SHP77 treated with DMSO at 0.1 percent for 48 hours (cell line): Measurements from ENCODE around the gene LPAR3.

Experiments
- DNase-seq: peaks from one replicate; lab custom pipeline; 2025; lab: John Stamatoyannopoulos, UW

The LPAR3 gene

DNA sequence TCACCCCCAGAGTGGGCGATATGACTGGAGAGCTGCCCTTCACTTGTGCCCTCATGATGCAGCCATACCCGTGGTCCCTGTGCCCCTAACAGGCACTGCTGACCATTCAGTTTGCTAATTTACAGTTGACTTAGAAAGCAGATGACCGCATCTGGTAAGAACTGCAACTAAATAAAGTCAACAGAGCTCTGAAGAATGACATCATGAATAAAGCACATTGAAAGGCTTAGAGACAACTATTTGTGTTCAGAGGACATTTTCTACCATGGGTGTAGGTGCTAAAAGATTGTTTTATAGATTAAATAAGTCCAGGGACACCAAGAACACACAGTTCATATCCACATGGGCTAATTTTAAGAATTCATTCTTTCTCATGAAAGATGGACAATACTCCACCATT is 65.5 kb downstream of the LPAR3 start:
- DNase-seq = no peak

DNA sequence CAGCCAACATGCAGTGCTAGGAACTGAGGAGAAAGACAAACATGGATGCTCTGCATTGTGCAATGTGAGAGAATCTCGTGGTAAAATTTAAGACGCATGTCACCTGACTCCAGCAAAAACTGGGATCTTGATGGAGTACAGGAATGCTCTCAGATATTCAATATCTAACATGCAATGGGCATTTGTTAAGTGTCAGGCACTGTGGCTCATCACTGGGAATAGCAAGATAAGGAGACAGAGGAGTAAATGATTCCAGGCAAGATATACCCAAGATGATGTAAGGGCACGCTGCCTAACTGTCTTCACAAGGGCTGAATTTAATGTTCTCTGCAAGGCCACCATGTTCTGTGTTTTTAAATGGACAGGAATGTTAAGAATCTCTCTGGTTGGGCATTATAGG is 67.8 kb downstream of the LPAR3 start:
- no peak for DNase-seq

DNA sequence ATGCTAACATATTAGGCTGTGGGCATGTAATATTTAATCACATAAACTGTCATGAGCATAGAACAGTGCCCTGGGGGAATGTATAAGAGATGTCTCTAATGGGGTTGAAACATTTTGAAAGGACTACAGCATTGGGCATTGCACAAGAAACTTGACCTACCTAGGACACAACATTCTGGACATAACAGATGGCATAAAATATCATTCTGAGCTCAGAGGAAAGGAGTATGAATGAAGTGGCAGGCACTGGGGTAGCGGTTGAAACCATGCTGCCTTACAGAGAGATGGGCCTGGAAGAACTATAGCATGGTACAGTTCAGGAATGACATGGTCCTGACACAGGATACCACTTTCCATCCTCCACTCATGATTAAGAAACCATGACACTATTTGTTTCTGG is 69.0 kb downstream of the LPAR3 start:
- DNase-seq = no peak

DNA sequence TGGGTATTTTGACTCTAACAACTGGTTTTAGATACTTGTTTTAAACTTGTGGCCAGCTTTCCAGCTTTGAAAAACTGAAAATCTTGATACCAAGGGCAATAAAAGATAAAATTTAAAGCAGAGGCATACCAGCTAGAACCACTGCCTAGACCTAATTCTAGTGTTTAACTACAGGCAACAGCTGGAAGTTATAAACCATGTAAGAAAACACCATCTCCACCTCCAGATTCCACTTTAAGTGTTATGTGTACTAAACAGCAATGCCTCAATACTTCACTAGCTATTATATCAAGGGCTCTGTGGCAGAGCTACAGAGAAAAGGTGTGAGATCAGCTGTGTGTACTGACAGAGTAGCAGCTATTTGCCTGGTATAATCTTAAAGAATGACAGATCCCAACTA is 69.5 kb downstream of the LPAR3 start:
- DNase-seq = no peak

DNA sequence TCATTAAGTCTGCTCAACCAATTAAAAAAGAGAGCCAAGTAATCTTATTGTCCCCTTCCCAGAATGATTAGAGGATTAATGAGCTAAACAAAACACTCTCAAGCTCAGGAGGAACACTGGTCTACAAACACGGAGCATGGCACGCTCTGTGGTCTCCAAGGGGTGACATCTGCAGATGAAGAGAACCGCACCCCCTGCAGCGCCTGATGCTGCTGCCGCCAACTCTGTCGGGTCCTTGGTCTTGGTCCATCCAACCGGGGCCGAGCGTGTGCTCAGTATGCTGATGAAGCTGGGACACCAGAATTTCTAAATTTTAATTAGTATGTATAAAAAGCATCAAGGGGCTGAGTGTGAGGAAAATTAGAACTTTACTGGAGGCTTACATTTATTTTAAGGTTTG is 82.7 kb downstream of the LPAR3 start:
- DNase-seq = no peak

DNA sequence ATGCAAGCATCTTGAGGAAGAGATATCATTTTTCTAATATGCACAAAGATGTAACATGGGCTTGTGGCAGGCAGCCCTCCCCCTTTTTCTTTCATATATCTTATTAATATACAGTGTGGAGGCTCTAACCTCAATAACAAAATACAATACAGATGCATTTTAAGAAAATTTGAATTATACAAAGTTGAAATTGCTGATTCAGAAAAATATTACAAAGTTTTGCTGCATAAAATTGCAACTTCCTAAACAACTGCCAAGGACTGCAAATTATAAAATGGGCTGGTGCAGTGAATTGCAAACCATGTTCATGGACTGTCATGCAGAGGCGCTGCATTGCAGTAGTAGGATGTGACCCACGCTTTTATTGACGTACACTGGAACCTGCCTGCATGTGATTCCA is 84.0 kb downstream of the LPAR3 start:
- DNase-seq = no peak

DNA sequence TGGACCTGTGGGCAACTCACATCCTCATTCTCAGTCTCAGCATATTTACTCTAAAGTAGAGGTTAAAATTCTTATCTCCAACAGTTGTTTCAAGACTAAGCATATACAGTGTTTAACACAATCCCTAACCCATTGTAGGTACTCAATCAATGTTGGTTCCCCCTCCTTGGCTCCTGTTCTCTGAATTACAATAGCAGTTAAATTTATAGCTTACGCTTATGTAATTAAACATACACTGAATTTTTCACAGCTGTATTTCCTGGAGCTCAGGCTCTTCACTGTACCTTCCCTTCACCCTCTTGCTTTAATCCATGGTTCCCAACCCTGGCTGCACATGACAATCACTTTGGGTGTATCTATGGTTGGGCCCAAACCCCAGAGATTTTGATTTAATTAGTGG is 89.4 kb downstream of the LPAR3 start:
- DNase-seq = no peak

DNA sequence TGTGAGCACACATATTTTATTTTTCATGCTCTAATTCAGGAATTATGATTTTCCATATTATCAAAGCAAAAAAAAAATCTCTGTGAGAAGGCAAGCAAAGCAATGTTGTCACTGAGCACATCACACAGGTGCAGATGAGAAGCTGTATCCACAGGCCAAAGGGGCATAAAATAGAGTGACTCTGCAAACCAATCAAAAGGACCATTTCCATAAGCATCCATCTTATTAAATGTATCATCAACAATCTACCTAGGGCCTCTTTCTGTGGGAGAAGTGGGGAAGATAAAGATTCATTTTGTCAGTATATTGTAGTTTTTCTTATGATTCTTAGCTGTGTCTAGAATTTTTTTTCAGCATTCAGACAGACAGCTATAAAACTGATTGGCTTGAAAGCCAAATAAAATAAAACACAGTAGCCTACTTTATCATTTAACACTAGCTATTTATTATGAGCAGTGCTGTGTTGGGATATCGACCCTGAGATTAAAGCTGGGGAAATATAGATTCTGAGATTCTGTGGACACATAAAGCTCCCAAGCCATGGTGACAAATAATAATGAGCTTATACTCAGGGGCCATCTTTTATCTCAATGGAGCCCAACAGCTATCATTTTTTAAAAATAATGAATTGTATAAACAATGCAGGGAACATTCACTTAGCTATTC is 90.3 kb downstream of the LPAR3 start:
- DNase-seq = no peak

DNA sequence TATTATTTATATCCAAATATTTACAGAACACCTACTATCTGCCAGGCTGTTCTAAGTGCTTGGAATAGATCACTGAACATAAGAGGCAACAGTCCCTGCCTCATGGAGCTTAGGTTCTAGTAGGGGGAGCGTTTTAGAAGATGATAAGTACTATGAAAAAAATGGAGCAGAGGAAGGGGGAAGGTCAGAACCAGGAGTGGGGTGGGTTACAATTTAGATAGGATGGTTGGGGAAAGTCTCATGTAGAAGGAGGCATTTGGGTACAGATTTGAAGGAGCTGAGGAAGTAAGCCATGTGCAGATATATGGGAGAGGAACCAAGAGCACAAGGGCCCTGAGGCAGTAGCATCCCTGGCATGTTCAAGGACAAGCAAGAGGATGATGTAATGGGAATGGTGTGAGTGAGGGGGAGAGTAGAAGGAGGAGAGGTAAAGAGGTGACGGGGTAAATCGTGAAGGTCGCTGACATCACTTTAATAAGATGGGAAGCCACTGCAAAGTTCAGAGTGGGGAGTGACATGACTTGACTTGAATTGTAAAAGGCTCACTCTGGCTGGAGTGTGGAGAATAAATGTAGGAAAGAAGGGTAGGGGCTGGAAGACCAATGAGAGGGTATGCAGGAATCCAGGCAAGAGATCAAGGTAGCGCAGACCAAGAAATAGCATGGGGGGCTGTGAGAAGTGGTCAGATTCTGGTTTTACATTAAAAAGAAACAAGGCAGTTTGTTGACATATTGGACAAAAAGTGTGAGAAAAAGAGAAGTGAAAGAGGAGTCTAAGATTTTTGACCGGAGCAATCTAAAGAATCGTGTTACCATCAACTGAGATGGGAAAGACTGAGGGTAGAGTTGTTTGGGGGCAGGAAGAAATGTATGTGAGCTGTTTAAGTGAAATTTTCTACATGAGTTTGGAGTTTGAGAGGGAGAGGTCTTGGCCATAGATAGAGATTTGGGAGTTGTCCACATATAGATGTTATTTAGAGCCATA is 92.6 kb downstream of the LPAR3 start:
- no peak for DNase-seq

DNA sequence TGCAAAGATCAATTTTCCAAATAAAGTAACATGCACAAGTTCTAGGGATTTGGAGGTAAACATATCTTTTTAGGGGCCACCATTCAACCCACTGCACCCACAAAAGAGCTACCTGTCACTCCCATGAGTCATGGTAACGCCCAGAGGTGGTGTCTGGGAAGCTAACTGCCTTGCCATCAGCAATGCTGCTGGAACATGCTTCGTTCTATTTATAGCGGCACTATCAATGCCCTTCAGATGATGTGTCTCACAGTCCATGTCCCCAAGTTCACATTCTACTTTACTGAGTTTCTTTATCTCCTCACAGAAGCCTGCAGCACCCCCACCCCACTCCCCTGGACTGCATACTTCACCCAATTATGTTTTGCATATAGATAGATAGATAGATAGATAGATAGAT is 95.4 kb downstream of the LPAR3 start:
- no peak for DNase-seq

DNA sequence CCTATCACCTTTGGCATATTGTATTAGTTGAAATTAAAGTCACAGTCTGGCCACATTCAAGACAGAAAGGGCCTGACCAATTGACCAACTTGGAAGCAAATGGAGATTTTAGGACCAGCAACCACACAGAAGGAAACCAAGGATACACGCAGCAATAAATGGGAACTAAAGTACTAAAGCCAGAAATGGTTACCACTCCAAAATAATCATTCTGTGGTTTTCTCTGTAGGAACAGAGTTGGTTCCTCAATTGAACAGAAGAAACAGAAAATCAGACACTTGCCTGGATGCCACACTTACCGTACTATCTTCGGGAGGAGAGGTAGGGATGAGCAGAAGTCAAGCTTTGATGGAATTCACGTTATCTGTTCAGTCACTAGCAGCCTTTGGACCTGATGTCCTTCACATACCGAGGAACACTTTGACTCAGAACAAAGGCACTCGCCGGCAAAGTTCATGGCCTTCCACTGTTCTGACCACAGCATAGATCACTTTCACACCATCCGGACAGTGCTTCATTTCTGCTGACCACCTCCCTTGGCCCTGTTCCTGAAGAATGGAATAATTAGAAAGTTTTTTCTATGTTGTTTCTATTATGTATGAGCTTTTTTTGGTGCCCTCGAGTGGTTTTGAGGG is 96.9 kb downstream of the LPAR3 start:
- no peak for DNase-seq

DNA sequence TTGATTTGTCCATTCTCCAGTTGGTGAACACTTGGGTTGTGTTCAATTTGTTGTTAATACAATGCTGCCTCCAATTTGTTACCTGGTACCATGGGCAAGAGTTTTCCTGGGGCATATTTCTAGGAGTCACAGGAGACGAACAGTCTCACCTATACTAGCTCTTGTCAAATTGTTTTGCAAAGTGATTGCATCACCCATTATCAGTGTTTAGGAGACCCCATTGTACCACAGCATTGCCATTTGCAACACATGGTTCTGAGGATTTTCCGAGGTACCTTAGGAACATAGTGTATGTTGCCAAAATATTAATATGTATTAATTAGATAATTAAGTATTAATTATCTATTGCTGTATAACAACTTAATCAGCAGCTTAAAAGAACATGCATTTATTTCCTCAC is 97.8 kb downstream of the LPAR3 start:
- DNase-seq = no peak

DNA sequence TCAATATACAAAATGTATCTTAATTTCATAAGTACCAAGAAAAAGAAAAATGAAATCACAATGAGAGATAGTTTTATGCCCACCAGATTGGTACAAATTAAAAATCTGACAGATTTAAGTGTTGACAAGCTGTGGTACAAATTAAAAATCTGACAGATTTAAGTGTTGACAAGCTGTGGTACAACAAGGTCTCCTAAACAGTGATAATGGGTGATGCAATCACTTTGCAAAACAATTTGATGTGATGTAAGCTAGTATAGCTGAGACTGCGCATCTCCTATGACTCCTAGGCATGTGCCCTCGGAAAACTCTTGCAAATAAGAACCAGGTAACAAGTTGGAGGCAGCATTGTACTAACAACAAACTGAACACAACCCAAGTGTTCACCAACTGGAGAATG is 100.6 kb downstream of the LPAR3 start:
- no peak for DNase-seq

DNA sequence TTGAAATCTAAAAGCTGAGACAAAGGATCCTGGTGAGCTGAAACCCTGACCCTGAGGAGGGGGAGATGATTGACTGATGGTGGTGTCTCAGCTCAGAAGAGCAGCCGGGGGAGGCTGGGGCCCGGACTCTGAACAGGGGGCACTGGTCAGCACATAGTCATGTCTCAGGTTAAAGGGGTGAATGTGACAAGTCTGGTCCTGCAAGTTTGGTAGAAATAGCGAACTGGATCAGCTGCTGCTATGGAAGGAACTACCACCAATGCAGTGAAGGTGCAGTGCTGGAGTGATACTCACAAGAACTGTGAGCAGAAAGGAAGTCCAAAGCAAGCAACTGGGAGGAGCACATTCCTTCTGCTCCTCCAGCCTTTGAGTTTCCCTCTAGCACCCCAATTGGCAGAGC is 104.0 kb downstream of the LPAR3 start:
- no peak for DNase-seq

DNA sequence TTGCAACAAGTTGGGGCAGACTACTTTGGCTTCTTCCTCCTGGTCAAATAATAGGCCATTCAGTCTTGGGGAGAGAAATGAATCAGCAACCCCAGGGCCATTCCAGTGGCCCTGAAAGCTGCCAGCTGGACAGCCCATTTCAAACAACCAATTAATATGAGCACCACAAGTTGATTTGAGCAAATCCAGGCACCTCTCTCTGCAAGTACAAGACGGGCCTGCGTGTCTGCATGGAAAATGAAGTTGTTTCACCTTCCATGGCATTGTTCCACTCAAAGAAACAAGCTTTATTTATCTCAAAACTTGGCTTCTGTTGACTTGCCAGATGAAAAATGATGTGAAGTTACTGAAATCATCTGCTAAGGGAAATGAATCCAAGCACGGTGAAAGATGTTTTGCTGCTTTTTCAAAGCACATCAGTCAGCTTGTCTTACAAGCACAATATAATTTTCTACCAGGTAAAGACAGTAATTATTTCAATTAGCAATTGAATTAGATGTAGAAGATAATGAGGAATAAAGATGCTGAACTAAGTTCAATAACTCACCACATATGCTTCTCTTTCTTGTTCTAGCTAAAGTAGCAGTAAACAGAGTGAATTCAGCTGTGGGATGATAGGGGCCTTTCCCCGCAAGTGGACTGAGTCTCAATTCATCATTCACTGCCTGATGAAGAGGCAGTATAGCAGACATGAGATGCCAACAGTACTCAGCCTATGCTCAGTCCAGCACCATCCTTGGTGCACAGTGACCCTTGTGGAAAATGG is 107.6 kb downstream of the LPAR3 start:
- DNase-seq = no peak

DNA sequence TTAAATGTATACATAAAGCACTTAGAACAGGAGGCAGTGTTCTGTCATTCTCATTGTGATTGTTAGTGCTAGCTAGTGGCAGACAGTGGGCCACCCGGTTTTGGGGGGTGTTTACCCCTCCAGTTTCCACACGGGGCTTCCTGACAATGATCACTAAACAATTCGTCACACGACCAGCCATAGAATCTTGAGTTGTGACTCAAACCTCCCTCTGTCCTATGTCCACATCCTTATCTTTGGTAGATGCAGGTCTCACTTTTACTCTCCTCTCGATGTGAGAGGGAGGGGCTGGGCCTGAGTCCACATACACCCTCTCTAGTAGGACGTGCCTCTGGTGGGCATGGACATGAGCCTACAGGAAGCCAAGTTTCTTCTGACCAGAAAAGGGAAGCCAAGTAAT is 110.1 kb downstream of the LPAR3 start:
- no peak for DNase-seq

DNA sequence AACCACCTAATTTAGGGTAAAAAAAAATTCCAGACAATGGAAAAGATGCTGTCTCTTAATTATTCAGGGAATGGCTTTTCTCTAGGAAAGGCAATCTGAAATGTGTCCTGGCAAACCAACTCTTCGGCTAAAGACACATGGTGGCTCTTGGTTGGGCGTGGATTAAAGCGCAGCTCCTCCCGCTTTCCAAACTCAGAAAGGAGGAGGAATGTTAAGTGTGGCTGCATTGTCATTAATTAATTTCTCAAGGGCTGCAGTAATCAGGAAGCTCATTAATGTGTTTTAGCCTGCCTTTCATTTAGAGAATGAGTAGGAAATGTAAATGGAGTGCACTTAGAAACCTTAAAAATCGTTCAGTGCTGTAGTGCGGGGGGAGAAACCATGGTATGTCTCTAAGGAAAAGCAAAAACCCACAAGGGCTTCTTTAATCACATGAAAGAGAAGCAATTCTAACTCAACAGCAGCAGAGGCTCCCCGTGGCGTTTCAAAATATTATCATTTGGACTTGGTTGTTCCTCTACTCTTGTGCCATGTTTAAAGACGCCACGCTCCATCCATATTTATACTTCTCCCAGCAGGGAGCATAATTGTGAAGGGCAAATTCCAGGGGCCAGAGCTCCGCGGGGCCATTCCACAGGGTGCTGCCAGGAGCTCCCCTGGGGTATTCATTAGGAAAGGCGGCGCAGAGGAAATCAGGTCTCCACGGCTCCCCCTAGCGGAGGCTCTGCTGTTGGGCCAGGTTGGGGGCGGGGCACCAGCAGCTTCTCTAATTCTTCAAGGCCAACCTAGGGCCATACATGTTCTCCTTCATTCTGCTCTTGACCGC is 110.8 kb downstream of the LPAR3 start:
- no peak for DNase-seq

DNA sequence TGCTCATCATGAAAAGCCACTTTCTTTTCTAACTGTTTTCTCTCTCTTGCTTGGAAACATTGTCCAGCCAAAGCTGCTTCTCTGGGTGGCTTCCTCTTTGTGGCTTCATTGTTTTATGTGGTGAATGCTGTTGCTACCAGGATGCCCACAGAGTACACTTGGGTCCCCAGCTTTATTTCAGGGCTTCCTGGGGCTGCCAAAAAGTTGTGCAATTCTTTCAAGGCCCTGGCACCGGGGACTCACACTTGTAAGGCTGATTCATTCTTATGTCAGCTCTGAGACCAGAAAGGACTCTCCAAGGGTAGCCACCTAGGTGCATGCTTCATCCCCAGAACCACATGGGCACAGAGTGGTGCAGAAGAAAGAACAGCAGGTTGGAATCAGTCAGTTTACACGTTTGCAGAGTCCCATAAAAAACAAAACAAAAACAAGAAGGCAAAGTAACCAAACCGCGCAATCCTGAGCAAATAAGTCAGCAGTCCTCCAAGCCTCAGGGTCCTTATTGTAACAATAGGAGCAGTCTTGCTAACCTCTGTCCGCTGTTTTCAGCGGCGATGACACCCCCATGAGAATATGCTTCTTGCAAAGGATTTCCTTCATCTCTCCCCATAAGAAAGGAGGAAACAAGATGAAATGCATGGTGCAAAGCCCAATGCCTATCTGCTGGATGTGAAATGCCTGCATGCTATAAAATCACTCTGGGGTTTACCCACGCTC is 112.8 kb downstream of the LPAR3 start:
- no peak for DNase-seq

DNA sequence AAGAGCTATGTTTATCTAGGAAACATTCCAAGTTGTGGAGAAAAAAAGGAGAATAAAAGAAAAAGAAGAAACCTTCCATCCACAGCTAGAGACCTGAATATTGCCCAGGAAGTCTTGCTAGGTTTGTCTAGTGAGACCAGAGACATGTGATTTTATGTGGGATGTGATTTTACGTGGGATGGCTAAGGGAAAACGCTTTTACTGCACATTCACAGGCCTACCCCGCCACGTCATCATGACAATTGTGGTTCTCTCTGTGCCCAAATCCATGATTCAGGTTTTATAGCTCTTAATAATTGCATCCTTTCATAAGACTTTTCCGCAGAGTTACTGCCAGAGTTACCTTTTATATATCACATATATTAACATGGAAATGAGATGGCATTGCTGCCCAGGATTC is 116.4 kb downstream of the LPAR3 start:
- no peak for DNase-seq

DNA sequence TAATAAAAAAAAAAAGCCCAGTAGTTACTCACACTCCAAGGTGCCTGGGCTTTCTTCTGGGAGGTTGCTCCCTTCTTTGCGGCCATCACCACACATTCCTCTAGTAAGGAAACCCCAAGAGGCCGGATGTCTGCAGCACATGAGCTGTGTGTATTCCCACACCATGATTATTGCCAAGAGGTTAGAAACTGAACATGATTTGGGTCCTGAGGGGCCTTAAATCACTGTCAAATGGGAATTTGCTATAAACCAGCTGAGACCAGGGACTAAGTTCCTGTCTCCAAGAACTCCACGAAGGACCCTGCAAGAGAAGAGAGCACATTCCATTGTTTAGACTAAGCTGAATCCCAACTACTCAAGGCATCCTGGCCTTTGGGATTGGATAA is 117.5 kb downstream of the LPAR3 start:
- no peak for DNase-seq
